Left hindlimb (tissue), 1 donor: ENCODE measurements around the gene RHOBTB3.
"Not testable (repeated sequence)": the region's sequence is repeated elsewhere in the genome, so short reads cannot be mapped to it uniquely, and the experiment has no call there.

Source experiments
- DNase-seq: peaks from one replicate; pipeline ENCODE4 v3.0.0-alpha.2; 2018

RHOBTB3 gene, protein sequence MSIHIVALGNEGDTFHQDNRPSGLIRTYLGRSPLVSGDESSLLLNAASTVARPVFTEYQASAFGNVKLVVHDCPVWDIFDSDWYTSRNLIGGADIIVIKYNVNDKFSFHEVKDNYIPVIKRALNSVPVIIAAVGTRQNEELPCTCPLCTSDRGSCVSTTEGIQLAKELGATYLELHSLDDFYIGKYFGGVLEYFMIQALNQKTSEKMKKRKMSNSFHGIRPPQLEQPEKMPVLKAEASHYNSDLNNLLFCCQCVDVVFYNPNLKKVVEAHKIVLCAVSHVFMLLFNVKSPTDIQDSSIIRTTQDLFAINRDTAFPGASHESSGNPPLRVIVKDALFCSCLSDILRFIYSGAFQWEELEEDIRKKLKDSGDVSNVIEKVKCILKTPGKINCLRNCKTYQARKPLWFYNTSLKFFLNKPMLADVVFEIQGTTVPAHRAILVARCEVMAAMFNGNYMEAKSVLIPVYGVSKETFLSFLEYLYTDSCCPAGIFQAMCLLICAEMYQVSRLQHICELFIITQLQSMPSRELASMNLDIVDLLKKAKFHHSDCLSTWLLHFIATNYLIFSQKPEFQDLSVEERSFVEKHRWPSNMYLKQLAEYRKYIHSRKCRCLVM

DNA sequence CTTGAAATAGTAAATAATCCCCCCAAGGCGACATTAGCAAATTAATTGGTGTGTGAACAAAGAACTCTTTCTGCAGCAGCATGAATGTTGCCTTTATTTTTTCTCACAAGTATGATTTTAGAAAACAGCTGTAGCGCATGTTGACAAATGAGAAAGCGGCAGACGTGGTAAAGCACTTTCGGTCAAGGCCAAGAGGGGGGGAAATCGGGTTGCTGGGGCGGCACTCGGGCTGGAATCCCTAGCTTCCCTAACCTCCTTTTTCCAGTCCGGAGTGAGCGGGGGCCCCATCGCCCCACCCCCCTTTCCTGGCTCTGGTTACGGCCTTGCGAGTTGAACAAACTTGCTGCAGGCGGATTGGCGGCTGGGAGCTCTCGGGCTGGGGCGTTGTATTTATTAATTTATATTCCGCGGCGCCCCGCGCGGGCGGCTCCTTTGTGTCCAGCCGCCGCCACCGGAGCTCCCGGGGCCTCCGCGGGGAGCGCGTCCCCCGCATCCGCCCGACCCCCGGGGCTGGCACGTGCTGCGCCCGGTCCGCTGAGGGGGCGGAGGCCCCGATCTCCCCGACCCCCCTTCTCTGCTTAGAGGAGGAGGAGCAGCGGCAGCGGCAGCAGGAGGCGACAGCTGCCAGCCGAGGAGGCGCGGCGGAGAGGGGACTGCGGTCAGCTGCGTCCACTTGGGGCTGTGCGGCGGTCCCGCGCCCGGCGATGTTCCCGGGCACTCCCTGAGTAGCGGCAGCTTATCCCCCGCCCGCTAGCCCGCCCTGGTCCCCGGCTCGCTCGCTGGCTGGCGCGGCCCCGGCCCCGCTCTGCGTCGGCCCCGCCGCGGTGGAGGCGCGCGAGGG, at the start of gene RHOBTB3:
TSS of gene RHOBTB3 (plus strand) at position 607 of the 841 bp plus-strand sequence. CDS start 347 bp downstream, outside the sequence.
- DNase-seq: peak; percentile 98

DNA sequence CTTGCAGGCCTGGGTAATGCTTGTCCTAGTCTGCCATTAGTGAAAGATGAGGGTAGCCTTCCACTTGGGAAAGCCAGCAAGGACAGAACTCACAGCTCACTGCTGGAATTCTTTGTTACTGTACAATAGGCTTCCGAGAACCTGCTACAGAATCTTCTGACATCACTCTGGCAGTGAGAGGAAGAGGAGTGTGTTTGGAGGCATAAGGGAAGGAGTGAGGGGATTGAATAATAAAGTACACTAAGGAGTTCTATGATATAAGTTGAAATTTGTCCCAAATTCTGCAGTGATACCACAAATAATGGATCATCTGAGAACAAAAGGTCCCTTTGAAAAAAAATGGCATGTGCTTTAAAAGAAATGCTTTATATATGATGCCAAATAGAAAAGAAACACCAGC, 48.2 kb upstream of the RHOBTB3 start, which contains the start of gene SPATA9:
TSS of gene SPATA9 (minus strand) at position 101 of the 400 bp plus-strand sequence. CDS start 137 bp downstream, outside the sequence.
- no peak for DNase-seq

DNA sequence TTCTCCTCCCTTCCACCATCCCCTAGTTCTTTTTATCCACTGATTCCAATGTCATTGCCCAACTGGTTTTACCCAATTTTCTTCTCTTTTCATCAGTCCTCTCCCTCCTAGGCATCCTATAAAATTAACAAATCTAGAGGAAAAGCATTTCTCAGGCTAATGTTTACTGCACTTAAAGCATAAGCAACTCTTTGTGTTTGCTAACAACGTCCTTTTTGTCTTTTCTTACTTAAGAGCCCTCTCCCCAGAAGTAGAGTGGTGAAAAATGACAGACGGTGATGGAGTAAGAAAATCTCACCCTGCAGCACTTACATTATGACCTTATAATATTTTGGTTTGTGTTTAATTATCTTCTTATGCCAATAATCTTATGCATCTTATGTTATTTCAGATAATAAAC, 46.8 kb upstream of the RHOBTB3 start:
- no peak for DNase-seq

GRCh38 chr5:95686651-95687050, 44.5 kb upstream of the RHOBTB3 start:
- DNase-seq: no peak

DNA sequence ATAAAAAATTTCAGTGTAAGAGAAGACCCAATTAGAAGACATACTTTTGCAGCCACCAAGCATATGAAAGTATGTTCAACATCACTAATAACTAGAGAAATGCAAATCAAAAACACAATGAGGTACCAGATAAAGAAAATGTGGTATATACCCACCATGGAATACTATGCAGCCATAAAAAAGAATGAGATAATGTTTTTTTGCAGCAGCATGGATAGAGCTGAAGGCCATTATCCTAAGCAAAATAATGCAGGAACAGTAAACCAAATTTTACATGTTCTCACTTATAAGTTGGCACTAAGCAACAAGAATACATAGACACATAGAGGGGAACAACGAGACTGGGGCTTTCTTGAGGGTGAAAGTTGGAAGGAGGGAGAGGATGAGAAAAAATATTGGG, 41.5 kb upstream of the RHOBTB3 start:
- no peak for DNase-seq

DNA sequence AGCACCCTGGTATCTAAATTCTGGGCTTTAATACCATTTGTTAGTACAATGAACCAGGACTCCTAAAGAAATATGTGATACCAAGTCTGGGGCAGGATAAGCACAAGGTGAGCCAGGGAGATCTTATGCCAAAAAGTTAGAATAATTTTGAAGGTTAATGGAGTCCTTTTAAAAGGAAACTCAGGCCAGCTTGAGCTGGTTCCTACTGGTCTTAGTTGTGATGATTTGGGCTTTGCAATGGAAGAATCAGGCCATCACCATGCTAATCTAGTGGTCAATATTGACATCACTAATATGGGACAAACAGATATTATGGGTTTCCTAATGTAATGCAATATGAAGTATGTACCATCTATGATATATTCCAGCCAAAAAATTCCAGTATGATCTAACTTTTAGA, 40.8 kb upstream of the RHOBTB3 start:
- no peak for DNase-seq

GRCh38 chr5:95697781-95698681, 33.1 kb upstream of the RHOBTB3 start:
- DNase-seq: no peak

DNA sequence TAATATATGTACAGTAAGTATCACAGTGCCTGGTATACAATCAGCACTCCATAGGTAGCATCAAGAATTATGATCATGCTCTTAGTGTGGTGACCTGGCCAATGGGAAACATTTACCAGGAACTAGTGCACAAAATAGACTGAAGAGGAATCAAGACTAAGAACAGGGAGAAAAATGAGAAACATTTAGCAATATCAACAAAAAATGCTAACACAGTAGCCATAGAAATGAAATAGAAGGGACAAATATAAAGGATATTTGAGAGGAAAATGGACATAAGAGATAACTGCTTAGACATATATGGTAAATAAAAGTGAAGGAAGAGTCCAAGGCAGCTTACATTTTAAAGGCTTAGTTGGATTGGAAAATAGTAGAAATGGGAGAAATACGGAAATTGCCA, 31.8 kb upstream of the RHOBTB3 start:
- DNase-seq: no peak

GRCh38 chr5:95701074-95701473, 30.1 kb upstream of the RHOBTB3 start:
- DNase-seq: no peak

GRCh38 chr5:95704150-95704549, 27.0 kb upstream of the RHOBTB3 start:
- no peak for DNase-seq

DNA sequence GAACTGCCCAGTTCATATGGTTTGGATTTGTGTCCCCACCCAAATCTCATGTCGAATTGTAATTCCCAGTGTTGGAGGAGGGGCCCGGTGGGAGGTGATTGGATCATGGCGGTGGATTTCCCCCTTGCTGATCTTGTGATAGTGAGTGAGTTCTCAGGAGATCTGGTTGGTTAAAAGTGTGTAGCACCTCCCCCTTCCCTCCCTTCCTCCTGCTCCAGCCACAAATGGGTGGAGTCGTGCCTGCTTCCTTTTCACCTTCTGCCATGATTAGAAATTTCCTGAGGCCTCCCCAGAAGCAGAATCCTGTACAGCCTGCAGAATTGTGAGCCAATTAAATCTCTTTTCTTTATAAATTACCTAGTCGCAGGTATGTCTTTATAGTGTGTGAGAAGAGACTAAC, 24.9 kb upstream of the RHOBTB3 start:
- DNase-seq: not testable (repeated sequence)

DNA sequence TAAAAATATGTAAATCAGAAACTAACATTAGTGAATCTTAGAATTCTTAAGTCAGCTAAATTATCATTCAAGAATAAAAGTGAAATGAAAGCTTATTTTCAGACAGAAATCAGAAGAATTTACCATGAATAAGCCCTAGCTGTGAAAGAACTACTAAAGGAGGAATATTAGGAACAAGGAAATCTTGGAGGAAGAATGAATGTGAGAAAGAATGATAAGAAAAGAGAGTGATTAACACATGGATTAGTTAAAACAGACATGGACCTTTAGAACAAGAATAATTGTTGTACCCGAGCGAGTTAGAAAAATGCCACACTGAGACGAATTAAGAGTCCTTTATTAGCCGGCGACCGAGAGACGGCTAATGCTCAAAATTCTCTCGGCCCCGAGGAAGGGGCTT, 24.1 kb upstream of the RHOBTB3 start:
- no peak for DNase-seq

- not testable (repeated sequence) for DNase-seq
Measured at GRCh38 chr5:95707534-95708188, 23.5 kb upstream of the RHOBTB3 start.

DNA sequence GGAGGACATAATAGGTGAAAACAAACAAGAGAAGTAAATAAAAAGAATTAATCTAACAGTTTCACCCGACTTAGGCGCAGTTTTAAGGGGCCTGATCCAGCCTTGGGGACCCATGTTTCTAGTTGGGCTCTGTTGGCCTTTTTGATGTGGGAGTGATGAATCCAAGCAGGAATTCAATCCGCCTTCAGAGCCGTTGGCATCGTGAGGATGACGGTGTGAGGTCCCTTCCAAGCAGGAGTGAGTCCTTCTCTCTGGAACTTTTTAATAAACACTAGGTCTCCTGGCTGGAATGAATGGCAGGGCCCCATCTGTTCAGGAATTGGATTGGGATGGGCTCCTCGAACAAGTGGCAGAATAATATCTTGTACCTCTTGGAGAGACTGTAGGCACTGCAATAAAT, 22.3 kb upstream of the RHOBTB3 start:
- DNase-seq: no peak

DNA sequence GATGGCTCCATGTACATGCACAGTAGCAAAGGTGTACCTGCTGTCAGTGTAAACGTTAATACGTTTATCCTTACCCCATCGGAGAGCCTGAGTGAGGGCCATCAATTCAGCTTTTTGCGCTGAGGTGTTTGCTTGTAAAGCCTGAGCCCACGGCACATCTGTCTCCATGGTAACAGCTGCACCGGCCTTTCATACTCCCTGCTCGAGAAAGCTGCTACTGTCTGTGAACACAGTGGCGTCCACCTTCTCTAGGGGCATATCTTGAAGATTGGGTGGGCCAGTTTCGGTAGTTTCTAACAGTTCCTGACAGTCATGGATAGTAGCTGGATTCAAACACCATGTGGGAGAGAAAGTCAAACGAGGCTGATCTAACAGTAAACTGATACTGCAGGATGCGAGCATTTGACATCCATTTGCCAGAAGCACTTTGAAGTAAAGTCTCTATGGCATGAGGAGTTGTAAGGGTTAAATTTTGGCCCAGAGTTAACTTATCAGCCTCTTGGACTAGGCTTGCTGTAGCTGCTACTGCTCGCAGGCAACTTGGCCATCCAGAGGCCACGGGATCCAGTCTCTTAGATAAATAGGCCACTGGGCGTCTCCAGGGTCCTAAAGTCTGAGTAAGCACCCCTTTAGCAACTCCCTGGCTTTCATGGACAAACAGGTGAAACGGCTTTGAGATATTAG, 21.0 kb upstream of the RHOBTB3 start:
- peak; percentile 49 for DNase-seq

DNA sequence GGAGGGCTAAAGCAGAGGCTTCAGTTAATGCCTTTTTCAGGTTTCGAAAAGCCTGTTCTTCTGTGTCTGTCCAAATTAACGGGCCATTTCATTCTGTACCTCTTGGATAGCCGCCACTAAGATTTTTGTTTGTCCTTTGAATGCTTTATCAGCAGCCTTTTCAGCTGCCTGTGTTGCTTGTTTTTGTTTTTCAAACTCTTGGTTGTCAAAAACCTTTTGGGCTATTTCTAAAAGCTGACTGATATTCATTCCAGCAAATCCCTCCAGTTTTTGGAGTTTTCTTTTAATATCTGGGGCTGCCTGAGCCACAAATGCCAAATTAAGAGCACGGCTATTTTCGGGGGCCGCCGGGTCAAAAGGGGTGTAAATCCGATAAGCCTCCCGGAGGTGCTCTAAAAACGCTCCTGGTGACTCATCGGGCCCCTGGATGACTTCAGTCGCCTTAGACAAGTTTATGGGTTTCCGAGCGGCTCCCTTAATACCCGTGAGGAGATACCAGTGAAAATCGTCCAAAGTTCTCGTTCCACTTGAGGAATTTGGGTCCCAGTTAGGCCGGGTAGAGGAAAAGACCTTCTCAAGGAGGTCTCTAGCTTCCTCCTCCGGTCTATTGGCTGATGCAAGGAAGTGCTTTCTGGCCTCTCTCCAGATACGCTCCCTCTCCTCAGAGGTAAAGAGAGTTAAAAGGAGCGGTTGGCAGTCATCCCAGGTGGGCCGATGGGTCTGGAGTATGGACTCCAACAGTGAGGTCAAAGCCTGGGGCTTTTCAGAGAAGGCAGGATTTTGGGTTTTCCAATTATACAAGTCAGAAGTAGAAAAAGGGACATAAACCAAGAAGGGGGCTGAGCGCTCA, 20.3 kb upstream of the RHOBTB3 start:
- peak; percentile 43 for DNase-seq

GRCh38 chr5:95711501-95712346, 19.4 kb upstream of the RHOBTB3 start:
- no peak for DNase-seq

DNA sequence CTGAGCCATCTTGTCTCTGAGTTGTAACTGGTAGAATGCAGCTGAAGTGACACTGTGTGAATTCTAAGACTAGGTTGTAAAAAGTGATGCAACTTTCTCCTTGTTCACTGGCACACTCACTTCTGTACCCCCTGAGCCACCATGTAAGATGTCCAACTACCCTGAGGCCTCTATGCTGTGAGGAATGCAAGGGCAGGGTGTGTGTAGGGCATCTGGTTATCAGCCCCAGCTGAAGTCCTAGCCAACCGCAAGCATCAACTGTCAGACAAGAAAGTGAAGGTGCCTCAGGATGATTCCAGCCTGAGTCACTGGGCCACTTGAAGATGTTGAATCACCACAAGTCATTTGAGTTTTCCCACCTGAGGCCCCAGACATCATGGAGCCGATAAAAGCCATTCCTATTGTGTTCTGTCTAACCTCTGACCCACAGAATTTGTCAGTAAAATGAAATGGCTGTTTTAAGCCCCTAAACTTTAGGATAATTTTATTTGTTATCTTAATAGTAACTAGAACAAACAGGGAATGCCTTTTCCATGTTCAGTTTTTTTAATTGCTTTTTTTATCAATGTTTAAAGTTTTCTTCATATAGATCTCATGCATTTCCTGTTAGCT, 18.7 kb upstream of the RHOBTB3 start:
- DNase-seq: no peak

DNA sequence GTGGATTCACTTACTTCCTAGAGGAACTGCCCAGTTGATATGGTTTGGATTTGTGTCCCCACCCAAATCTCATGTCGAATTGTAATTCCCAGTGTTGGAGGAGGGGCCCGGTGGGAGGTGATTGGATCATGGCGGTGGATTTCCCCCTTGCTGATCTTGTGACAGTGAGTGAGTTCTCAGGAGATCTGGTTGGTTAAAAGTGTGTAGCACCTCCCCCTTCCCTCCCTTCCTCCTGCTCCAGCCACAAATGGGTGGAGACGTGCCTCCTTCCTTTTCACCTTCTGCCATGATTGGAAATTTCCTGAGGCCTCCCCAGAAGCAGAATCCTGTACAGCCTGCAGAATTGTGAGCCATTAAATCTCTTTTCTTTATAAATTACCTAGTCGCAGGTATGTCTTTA, 17.9 kb upstream of the RHOBTB3 start:
- not testable (repeated sequence) for DNase-seq
